Hematopoietic multipotent progenitor cell (in vitro differentiated cells): ENCODE data around the gene UFD1. TPM values are rescaled to one million over a fixed set of nuclear protein-coding genes. Genes with fewer than 3 reads are reported as not detected.

Experiments used
- DNase-seq, 3 donors: peaks; one replicate each; pipeline ENCODE4 v3.0.0-alpha.2; 2011 to 2015; ENCODE audit warnings: low read depth in 2 of 3, low spot score in 2 of 3
- total RNA-seq: library from RNA; depleted of rRNA; stranded (reverse); fragments of >200 nt; gene quantifications from one replicate; pipeline ENCODE4 v1.2.3, GENCODE V29; 2012

UFD1 gene
- total RNA-seq, 1 donor = 36.9 TPM

GRCh38 chr22:19516378-19517170 lies 37.6 kb upstream of the UFD1 start:
- no peak for DNase-seq

- DNase-seq = no peak
Measured at GRCh38 chr22:19515654-19516377, 36.8 kb upstream of the UFD1 start.

- no peak for DNase-seq
Measured at GRCh38 chr22:19514831-19515565, 36.0 kb upstream of the UFD1 start.

- no peak for DNase-seq
Measured at GRCh38 chr22:19513823-19514222, 34.8 kb upstream of the UFD1 start.

DNA sequence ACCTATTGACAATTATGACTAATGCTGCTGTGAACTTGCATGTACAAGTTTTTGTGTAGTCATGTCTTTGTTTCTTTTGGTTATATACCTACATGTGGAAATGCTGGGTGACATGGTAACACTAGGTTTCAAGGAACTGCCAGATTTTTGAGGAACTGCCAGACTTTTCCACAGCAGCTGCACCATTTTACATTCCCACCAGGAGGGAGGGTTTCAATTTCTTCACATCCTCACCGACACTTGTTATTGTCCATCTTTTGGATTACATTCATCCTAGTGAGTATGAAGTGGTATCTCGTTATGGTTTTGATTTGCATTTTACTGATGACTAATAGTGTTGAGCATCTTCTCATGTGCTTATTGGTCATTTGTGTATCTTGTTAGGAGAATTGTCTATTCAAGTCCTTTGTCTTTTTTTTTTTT lies 31.9 kb upstream of the UFD1 start:
- no peak for DNase-seq

GRCh38 chr22:19509923-19510322 lies 30.9 kb upstream of the UFD1 start:
- DNase-seq = no peak

DNA sequence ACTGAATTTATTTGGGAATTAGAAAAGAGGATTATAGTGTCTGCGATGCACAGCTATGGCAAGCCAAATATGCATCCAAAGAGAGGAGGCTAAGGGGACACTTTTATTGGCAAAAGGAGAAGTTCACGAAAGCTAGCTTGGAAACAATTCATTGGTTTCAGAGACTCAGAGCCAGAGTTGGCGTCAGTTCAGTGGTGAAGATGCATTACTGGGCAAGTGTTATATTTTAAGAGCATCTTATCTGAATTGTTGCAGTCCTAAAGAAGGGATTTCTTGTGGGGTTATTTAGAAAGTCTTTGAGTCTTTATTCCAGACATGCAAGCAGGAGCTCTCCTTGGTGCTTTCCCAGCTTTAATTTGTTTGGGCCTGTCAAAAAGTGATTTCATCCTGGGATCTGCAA lies 30.2 kb upstream of the UFD1 start:
- DNase-seq = no peak

DNA sequence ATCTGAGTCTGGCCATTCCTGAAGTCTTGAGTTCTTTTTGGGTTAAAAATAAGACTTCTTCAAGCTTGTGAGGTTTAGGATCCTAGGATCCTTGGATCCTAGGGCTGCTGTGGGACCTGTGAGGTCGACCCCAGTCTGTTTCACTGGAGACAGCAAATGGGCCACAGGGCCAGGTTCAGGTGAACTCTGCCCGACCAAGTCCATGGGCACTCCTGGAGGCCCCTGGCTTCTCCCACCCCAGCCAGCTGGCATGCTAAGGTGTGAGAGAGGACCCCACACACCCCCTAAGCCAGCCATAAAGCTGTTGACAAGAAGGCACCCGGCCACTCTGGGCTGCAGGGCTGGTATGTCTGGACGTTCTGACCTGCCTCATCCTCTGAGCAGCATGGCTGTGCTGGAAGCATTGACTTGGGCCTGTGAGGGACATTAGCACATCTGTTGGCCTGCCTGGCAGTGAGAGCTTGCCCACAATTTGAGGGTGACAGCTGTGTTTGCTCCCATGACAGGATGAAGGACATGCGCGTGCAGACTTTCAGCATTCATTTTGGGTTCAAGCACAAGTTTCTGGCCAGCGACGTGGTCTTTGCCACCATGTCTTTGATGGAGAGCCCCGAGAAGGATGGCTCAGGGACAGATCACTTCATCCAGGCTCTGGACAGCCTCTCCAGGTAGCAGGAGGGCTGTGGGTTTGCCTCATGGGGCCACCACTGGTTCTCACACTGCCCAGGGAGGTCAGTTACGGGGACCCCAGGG lies 29.2 kb upstream of the UFD1 start:
- no peak for DNase-seq

- DNase-seq = no peak
Measured at GRCh38 chr22:19507534-19507861, 28.5 kb upstream of the UFD1 start.

GRCh38 chr22:19506212-19506611 lies 27.2 kb upstream of the UFD1 start:
- DNase-seq = no peak

DNA sequence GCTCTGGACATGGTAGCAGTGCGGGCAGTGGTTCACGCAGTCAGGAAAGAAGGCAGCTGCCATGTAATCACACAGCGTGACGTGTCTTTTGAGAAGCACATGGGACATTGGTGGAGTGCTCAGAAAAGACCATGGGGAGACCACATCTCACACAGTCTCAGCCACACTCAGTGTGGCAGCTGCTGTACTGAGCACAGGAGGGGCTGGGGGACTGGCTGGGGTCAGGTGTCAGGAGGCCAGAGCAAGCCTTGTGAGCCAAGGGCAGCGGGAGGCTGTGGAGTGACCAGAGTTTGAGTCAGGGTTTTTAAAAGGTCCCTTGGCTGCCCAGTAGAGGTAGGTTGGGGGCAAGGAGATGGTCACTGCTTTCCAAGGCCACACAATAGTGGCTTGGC lies 26.7 kb upstream of the UFD1 start:
- no peak for DNase-seq

- peak in 2 of 3 donors; percentile 70 to 84 for DNase-seq
Measured at GRCh38 chr22:19504900-19505734, 26.1 kb upstream of the UFD1 start.

GRCh38 chr22:19503869-19504268 lies 24.9 kb upstream of the UFD1 start:
- DNase-seq = no peak

- DNase-seq = no peak
Measured at GRCh38 chr22:19503367-19503766, 24.4 kb upstream of the UFD1 start.

- DNase-seq = no peak
Measured at GRCh38 chr22:19501897-19502447, 23.0 kb upstream of the UFD1 start.

DNA sequence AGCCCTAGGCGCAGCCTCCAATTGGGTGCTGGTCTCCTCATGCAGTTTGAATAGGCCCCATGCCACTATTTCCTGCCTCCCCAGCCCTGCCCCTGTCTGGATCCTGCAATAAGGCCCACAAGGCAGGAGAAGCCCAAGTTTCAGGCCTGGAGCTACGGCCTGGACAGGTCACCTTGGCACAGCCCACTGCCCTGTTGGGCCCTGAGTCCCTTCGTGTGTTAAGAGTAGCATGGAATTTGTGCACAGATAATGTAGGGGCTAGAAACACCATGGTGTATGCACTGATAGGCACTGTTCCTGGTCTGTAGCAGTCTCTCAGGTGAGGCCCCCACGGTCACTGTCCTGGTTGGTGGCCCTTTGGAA lies 20.9 kb upstream of the UFD1 start:
- DNase-seq = no peak

DNA sequence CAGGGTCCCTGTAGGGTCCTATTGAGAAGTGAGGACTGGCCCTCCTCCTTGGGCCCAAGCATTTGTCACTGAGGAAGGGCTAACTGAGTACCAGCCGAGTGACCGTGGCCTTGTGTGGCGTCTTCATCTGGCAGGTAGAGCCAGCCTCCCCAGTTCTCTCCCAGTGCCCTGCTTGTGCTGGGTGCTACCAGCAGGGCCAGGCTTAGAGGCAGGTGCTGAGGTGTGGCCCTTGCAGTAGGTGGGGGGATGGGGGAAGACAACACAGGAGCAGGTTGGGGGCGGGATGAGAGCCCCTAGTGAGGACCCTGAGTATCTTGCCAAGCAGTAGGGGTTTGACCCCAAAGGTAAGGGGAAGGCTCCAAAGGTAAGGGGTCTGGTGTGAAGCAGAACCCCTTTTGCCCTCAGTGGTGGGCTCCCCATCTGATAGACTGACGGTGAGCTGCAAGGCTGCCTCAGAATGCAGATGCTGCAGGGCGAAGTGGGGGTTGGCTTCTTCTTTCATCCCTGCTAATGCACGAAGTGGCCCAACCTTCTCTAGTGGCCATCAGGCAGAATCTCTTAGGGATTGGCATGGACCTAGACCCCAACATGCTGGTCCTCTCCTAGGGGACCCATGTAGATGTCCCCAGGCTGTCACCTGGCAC lies 20.4 kb upstream of the UFD1 start:
- no peak for DNase-seq

DNA sequence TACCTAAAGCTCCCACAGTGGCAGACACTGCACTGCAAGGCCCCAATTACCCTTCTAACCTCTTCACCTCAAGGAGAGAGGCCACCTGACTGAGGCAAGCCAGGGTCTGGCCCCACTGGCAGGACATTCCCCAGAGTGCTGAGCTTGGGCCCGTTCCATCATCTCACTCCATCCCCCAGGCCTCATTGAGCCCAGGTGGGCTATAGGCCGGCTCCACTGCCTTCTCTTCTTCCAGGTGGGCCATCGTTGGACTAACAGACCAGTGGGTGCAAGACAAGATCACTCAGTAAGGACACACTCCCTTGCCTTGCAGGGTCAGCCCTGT lies 19.8 kb upstream of the UFD1 start:
- no peak for DNase-seq

DNA sequence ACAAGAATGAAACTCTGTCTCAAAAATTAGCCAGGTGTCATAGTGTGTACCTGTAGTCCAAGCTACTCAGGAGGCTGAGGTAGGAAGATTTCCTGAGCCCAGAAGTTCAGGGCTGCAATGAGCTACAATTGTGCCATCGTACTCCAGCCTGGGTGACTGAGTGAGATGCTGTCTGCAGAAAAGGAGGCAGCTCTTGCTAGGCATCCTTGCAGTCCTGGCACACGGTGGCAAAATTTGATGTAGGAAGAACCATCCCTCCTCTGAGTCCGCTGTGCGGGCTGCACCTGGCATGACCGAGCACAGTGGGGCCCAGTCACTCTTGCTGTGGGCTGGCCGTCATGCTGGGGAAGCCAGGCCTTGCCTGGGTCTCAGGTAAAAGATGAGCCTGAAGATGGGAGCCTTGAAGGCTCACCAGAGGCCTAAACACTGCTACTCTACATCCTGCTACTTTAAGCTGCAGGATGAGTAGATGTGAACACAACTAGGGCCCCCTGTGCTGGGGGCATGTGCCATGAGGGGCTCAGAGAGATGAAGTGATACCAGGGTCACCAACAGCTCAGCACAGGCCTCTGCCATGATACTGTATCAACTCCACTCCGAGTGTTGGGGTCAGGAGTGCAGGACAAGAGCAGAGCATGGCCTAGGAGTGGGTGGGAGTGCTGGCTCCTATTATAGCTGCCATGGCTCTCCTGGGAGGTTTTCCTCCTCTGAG lies 19.3 kb upstream of the UFD1 start:
- no peak for DNase-seq
